NCI-H2196 (cell line): ENCODE data around the gene SYTL1.

ENCODE experiments used
- DNase-seq: peaks from one replicate; lab custom pipeline; 2025; ENCODE audit not compliant: unreplicated experiment; lab: John Stamatoyannopoulos, UW

SYTL1 gene

DNA sequence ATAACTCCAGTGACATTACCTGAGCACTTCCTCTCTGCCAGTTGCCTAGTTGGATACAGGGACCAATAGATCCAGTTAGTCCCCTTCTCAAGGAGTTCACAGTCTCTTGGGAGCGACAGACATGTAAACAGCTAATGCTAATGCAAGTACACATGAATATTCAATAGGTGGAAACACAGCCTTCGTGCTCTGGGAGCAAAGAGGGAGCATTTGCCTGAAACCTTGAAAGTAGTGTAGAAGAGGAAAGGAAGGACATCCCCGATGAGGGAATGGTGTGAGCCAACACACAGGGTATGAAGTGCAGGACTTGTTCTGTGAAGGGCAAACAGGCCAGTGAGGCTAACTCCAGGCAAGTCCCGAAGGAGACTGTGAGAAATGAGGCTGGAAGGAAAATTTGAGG, 23.7 kb upstream of the SYTL1 start:
- no peak for DNase-seq

DNA sequence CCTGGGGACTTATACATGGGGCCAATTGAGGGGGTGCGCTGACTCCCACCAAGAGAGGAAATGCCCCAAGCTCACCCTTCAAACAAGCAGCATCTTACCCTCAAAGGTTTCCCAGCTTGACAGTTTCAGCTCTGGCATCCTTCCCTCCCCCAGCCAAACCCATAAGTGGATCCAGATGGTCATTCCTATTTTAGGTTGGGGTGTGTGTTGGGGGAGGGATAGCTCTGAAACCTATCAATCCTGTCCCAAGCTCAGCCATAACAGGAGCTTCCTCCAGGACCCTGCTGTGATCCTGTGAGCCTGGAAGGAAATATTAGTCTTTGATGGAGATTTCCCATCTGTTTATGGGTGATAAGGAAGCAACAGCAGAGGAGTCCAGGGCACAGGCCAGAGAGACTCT, 23.2 kb upstream of the SYTL1 start:
- DNase-seq, result no peak

DNA sequence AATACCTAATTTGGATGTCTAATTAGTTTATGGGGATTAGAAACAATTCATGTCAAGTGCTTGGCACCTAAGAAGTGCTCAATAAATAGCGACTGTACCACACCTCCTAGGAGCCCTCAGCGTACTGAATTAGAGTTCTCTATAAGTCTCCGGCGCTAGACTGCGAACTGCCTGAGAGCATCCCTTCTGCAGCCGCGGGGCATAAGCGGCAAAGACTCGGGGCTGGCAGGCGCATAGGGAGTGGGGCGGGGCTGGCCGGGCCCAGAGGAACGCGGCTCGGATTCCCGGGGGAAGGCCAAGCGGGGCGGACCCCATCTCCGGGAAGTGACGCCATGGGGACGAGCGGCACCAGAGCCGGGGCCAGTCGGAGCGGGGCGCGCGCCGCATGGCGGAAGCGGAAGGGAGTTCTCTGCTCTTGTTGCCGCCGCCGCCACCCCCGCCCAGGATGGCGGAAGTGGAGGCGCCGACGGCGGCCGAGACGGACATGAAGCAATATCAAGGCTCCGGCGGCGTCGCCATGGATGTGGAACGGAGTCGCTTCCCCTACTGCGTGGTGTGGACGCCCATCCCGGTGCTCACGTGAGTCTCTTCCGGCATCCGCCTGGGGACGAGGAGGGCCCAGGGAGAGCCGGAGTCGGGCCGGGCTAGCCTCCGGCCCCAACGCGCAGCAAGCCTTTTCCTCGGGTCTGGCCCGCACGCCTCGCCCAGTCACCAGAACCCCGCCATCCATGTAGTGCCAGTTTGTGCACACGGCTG, 19.8 kb upstream of the SYTL1 start, which contains the start of gene TMEM222:
Gene TMEM222, plus strand, starts transcription at position 351 of the 756 bp plus-strand sequence. Its CDS starts 35 bp downstream, at position 386.
- DNase-seq, result peak; percentile 99

GRCh38 chr1:27322569-27323240, 19.1 kb upstream of the SYTL1 start:
- DNase-seq, result no peak

DNA sequence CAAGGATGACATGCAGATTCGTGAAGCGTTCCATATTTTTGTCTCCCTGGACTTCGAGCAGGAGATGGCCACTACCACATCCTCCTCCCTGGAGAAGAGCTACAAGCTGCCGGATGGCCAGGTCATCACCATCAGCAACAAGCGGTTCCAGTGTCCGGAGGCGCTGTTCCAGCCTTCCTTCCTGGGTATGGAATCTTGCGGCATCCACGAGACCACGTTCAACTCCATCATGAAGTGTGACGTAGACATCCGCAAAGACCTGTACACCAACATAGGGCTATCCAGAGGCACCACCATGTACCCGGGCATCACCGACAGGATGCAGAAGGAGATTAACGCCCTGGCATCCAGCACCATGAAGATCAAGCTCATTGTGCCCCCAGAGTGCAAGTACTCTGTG, 16.5 kb upstream of the SYTL1 start:
- DNase-seq, result no peak

DNA sequence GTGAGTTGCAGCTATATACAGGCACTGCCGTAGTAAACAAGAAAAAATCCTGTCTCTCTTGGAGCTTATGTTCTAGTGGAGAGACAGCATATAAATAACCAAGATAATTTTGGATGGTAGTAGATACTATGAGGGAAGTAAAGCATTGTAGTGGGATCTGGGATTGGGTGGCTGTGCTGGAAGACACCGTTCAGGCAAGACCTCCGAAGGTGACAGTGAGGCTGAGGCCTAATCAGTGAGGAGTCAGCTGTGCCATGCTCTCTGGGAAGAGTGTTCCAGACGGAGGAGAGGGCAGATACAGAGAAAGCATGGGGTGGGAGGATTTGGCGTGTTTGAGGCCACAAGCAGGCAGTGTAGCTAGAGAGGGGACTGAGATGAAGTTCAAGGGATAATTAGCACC, 13.9 kb upstream of the SYTL1 start:
- DNase-seq, result no peak

DNA sequence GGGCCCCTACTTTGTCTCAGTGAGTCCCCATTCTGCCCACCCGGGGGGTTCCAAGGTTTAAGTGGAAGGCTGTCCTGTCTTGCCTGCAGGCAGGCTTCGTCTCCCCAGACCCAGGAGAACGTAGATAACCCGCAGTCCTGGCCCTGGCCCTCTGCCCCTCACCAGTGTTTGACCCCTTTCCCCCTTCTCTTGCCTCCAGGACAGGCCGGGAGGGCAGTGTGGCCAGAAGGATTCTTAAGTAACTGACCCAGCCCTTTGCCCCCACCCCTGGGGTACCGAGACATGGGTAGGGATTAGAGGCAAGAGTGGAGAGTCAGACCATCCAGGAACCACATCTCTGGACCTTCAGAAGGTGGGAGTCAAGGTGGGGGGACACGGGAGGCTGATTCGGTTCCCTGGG, 11.0 kb upstream of the SYTL1 start:
- DNase-seq, result no peak

GRCh38 chr1:27331426-27331825, 10.4 kb upstream of the SYTL1 start:
- DNase-seq, result no peak

DNA sequence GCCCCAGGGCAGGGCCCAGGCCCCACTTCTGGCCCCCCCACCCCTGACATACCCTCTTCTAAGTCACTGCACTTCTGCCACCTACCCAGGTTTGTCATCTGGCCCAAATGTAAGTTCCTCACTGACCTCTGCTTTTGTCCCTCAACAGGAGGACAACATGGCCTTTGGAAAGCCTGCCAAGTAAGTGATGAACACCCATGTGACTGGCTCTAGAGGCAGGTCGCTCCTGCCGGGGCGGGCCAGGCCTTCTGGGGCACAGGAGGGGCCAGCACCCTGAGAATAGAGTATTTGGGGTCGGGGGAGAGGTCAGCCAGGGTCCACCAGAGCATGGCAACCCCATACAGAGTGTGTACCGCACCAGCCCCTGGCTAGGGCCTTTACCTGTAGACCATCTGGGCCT, 9.9 kb upstream of the SYTL1 start:
- no peak for DNase-seq

- DNase-seq, result peak; percentile 61
Measured at GRCh38 chr1:27332536-27333281, 9.1 kb upstream of the SYTL1 start.

DNA sequence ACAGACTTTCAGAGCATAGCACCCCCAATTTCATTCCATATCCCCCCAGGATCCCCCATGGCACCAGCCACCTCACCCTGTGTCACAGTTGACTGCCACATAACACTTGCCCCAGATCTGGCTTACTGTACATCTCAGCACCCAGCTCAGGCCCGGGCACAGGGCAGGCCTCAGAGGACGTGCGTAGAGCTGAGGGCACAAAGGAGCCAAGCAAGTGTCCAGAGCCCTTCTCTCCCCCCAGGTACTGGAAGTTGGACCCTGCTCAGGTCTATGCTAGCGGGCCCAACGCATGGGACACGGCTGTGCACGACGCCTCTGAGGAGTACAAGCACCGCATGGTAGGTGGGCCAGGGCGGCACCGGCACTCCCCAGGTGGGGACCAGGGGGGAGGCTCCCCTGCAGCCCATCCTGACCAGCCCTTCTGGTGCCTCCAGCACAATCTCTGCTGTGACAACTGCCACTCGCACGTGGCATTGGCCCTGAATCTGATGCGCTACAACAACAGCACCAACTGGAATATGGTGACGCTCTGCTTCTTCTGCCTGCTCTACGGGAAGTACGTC, 8.0 kb upstream of the SYTL1 start:
- no peak for DNase-seq

DNA sequence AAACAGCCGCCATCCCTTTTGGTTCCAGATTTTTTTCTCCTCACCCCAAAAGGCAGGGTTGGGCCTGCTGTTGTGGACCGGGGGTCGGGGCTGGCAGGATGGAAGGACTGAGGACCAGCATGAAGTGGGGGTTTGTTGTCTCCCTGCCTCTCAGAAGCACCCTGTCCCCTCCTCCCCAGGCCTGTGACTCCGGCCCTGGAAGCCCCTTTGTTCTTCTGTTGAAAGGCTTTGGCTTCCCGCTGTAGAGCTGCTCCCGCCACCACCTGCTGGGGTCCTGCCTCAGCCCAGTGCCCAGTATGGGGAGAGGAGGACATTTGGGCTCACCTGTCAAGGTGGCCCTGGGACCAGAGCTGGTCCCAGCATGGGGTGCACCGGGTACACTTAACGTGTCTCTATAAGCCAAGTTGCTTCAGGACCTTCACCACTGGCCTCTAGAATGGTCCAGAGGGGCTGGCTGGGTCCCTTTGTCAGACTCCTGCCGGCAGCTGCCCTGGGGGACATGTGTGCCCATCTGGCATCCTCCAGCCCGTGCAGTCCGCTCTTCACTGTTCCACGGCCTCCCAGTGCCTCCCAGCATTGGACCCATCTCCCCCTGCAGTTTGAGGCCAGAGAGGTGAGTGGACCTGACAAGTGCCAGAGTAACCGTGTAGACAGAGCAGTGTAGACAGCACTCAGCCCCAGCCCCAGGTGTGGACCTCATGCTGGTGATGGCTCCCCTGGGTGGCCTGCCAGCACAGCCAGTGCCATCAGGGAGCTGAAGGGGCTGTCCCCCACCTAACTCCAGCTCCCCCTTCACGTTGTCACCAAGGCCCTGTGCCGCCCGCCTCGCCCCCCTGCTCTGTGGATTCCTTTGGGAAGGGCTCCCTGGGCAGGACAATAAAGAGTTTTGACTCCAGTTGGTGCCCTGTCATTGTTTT, 6.1 kb upstream of the SYTL1 start:
- DNase-seq, result no peak

GRCh38 chr1:27336756-27337155, 5.1 kb upstream of the SYTL1 start:
- DNase-seq, result no peak

- DNase-seq, result no peak
Measured at GRCh38 chr1:27338751-27339150, 3.1 kb upstream of the SYTL1 start.

- DNase-seq, result no peak
Measured at GRCh38 chr1:27339213-27339612, 2.6 kb upstream of the SYTL1 start.

DNA sequence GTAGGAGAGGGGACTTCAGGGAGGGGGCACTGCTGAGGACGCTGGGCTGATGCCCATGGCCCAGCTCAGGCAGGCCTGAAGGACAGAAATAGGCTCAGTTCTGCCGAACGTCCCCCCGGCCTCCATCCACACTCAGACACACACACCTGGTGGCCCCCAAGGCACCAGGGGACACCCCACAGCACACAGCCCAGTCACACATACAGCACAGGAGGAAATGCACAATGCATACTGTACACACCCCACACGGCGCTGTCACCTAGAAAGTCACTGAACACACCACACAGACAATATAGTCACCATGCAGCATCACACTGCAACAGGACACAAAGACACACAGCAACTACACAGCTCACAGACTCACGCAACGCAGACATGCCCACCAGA, 562 bp downstream of the SYTL1 start:
- no peak for DNase-seq

GRCh38 chr1:27342778-27343638, 1.2 kb downstream of the SYTL1 start:
- peak; percentile 77 for DNase-seq

- no peak for DNase-seq
Measured at GRCh38 chr1:27343639-27344025, 1.8 kb downstream of the SYTL1 start.

DNA sequence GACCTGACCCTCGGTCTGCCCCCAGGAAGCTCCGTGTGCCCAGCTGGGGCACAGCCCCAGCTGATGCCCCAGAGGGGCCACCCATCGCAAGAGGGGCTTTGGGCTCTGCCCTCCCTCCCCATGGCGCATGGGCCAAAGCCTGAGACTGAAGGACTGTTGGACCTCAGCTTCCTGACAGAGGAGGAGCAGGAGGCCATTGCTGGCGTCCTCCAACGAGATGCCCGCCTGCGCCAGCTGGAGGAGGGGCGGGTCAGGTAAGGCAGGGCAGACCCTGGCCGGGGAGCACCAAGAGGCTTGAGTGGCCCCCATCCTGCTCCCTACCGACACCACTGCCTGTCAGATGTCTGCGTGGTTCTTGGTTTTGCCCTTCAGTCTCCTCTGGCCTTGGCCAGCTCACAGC, 3.5 kb downstream of the SYTL1 start:
- no peak for DNase-seq

DNA sequence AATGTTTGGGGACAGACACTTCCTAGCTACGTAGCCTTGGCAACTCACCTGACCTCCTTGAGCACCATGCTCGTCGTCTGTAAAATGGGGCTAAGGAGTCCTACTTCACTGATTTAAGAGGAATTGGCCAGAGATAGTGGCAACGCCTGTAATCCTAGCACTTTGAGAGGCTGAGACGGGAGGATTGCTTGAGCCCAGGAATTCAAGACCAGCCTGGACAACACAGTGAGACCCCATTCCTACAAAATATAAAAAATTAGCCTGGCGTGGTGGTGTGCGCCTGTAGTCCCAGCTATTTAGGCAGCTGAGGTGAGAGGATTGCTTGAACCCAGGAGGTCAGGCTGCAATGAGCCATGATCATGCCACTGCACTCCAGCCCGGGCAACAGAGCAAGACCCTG, 4.5 kb downstream of the SYTL1 start:
- DNase-seq, result no peak
